Suprapubic skin (tissue), 4 donors: Measurements from ENCODE around the gene CDH15.

ENCODE experiments used
- CTCF ChIP-seq, 2 donors: fragments of 200-600 bp in 1 of 2; fragments of 450-650 bp in 1 of 2; sonication (generic) in 1 of 2; IDR thresholded peaks; one replicate each; pipeline ENCODE4 v1.5.1; 2016 to 2019; ENCODE audit warnings: antibody characterized with exemption in 2 of 2, mild to moderate bottlenecking in 1 of 2, moderate library complexity in 1 of 2
- POLR2A ChIP-seq, 2 donors: fragments of 450-650 bp; IDR thresholded peaks; one replicate each; pipeline ENCODE4 v1.6.1; 2017; ENCODE audit warnings: antibody characterized with exemption in 2 of 2, mild to moderate bottlenecking in 2 of 2, moderate library complexity in 2 of 2
- POLR2AphosphoS5 ChIP-seq, 3 donors: sonication (generic); formaldehyde crosslinking; IDR thresholded peaks; one replicate each; pipeline ENCODE4 v1.6.1; 2017; ENCODE audit warnings: antibody characterized with exemption in 3 of 3

GRCh38 chr16:89160977-89161701 is 10.4 kb upstream of the CDH15 start:
- TF ChIP-seq POLR2AphosphoS5 (IDR thresholded peaks at IDR 0.05) = no peak
- TF ChIP-seq POLR2A (IDR thresholded peaks at IDR 0.05) = no peak
- no peak for TF ChIP-seq CTCF (IDR thresholded peaks at IDR 0.05)
